GM19023 (cell line): Measurements from ENCODE around the gene ACTN1.
"Not testable (repeated sequence)": the region's sequence is repeated elsewhere in the genome, so short reads cannot be mapped to it uniquely, and the experiment has no call there.

Experiments
- ATAC-seq: cut with Tn5 transposase; IDR thresholded peaks from one replicate; pipeline ENCODE4 v1.9.1; 2021; ENCODE audit warnings: mild to moderate bottlenecking, moderate library complexity; ENCODE audit not compliant: unreplicated experiment

Gene ACTN1

DNA sequence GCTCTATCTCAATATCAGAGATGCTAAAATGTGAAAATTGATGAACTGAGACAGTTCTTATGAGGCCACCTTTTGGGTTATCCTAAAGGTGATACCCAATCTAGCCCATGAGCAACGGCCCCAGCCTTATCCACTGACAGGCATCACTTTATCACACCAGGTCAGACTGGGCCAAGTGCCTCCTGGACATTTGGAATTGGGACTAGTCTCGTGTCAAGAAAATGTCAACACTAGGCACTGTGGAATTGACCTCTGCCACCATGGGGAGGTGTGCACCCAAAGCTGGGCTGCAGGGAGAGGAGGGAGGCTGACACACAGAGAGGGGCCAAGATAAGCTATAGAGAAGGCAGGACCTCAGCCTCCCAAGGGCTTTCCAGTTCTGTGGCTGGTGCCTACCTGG lies 107.7 kb downstream of the ACTN1 start:
- ATAC-seq: no peak

DNA sequence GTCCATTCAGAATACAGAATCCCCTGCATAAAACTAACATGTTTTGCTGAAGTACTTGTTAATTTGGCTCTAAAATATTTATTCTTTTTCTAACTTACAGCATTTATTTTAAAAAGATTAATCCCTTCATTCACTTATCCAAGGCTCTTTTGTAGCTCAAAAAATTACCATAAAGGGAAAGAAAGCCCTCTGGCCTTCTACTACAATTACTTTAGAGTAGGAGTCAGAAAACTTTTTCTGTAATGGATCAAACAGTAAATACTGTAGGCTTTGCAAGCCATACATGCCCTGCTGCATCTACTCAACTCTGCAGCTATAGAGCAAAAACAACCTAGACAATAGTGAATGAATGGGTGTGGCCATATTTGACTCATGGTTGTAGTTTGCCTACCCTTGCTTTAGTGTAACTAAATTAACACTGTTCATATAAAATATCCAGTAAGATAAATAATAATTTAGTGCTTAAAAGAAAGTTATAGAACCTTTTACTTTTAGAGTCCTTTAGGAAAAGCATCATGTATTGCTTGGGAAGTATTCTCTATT lies 112.0 kb downstream of the ACTN1 start:
- ATAC-seq: no peak

DNA sequence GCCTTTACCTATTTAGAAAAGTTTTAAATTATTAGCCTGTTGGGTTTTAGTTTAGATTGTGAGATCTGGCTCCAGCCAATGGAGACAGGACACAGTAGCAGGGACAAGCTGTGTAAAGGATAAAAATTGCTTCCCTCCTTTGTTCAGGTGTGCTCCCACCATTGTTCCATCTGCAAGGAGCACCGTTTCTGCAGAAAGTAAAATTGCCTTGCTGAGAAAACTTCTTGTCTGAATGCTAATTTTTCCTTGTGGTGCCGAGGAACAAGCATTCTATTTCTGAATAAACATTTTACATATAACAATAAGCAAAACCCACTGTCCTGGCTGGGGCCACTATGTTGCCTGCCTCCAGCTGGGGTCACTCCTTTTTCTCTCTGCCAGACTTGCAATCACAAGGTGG lies 113.6 kb downstream of the ACTN1 start:
- ATAC-seq: no peak

- ATAC-seq: no peak
Observed at GRCh38 chr14:68864361-68864750, 114.7 kb downstream of the ACTN1 start.

- no peak for ATAC-seq
Observed at GRCh38 chr14:68863610-68864360, 115.3 kb downstream of the ACTN1 start.

- ATAC-seq: no peak
Observed at GRCh38 chr14:68862954-68863594, 116.0 kb downstream of the ACTN1 start.

GRCh38 chr14:68860771-68861170 lies 118.3 kb downstream of the ACTN1 start:
- ATAC-seq: no peak

GRCh38 chr14:68857516-68858070 lies 121.5 kb downstream of the ACTN1 start:
- ATAC-seq: no peak

DNA sequence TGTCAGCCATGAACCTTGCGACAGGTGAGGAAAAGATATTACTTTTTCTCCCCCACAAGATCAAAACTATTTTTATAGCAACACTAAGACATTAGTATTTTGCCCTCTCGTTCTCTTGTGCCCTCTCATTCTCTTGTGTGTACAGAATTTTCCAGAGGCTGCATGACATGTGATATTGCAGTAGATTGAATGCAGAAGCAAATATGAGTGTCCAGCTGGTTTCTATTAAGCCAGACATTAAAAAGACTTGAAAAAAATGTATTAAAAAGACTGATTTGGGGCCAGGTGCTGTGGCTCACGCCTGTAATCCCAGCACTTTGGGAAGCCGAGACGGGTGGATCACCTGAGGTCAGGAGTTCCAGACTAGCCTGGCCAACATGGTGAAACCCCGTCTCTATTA lies 122.5 kb downstream of the ACTN1 start:
- no peak for ATAC-seq

GRCh38 chr14:68854421-68854820 lies 124.7 kb downstream of the ACTN1 start:
- ATAC-seq: no peak

DNA sequence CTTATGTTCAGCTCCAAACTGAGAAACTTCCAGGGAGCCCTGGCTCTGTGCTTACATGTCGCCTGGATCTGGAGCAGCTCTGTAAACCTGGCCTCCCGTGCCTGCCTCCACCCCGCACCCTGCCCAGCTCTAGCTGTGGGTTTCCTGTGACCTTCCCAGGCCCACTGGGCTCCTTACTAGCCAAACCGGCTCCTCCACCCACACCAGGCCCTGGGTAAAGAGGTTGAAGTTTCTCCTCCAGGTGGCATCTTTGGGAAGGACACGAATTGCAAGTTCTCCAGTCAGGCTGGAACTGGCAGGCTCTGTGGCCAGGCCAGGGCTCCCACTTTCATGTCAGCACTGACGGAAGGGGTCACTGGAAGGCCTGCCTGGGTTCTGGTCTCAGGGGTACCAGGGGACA lies 125.4 kb downstream of the ACTN1 start:
- no peak for ATAC-seq

GRCh38 chr14:68852493-68852892 lies 126.6 kb downstream of the ACTN1 start:
- ATAC-seq: not testable (repeated sequence)

GRCh38 chr14:68851078-68851477 lies 128.0 kb downstream of the ACTN1 start:
- ATAC-seq: no peak

DNA sequence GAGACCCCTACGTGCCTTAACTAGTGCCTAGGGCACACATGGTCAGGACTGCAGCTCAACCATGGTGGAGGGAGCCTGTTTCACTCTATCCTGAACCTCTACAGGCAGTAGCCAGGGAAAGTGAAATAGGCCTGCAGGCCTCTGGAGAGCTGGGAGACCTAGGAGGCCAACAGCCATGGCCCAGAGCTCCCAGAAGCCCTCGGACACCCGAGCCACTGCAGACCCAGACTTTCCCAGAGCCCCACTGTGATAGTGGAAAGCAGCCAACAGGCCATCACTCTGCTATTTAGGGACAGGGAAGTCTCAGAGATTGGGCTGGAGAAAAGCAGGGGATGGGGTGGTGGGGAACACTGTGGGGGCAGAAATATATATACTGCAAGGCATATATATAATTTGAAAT lies 129.7 kb downstream of the ACTN1 start:
- no peak for ATAC-seq

- ATAC-seq: no peak
Observed at GRCh38 chr14:68848253-68848652, 130.8 kb downstream of the ACTN1 start.

GRCh38 chr14:68847640-68848039 lies 131.5 kb downstream of the ACTN1 start:
- ATAC-seq: not testable (repeated sequence)

DNA sequence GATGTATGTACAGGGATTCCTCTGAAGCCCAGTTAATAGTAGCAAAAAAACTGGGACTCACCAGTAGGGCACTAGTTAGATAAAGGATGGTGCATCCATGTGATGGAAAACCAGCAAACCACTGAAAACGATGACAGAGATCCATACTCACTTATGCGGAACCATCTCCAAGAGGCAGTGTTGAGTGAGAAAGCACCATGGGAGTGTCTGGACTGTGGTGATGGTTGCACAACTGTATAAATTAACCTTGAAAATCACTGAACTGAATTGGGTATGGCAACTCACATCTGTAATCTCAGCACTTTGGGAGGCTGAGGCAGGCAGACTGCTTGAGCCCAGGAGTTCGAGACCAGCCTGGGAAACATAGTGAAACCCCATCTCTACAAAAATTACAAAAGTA lies 132.6 kb downstream of the ACTN1 start:
- ATAC-seq: no peak

- no peak for ATAC-seq
Observed at GRCh38 chr14:68844210-68844545, 134.9 kb downstream of the ACTN1 start.

- no peak for ATAC-seq
Observed at GRCh38 chr14:68843471-68844209, 135.5 kb downstream of the ACTN1 start.

- no peak for ATAC-seq
Observed at GRCh38 chr14:68842298-68842697, 136.8 kb downstream of the ACTN1 start.

- no peak for ATAC-seq
Observed at GRCh38 chr14:68841016-68841809, 137.9 kb downstream of the ACTN1 start.
